HEK293 (cell line): ENCODE results near the gene SUCLA2.

ENCODE experiments used
- BCL11B ChIP-seq: fragments of 450-650 bp; formaldehyde crosslinking; IDR thresholded peaks from 2 replicates; pipeline ENCODE4 v1.5.1; 2016; ENCODE audit warnings: low read depth, missing biosample characterization, missing genetic modification characterization
- YY1 ChIP-seq: fragments of 450-650 bp; formaldehyde crosslinking; IDR thresholded peaks from 2 replicates; pipeline ENCODE4 v1.5.1; 2018; ENCODE audit warnings: missing biosample characterization, missing genetic modification characterization
- ZBTB7A ChIP-seq: fragments of 450-650 bp; formaldehyde crosslinking; IDR thresholded peaks from 2 replicates; pipeline ENCODE4 v1.5.1; 2016; ENCODE audit warnings: low read depth, missing biosample characterization, missing genetic modification characterization
- ZNF10 ChIP-seq: fragments of 450-650 bp; formaldehyde crosslinking; IDR thresholded peaks from 2 replicates; pipeline ENCODE4 v1.5.1; 2017; ENCODE audit warnings: missing biosample characterization, missing genetic modification characterization
- ZNF184 ChIP-seq: fragments of 450-650 bp; IDR thresholded peaks from 2 replicates; pipeline ENCODE4 v1.5.1; 2018; ENCODE audit warnings: missing biosample characterization, mild to moderate bottlenecking, missing genetic modification characterization
- ZNF394 ChIP-seq: fragments of 450-650 bp; formaldehyde crosslinking; IDR thresholded peaks from 2 replicates; pipeline ENCODE4 v1.5.1; 2016; ENCODE audit warnings: missing biosample characterization, missing genetic modification characterization, mild to moderate bottlenecking, moderate library complexity, borderline replicate concordance
- ZNF530 ChIP-seq: fragments of 450-650 bp; formaldehyde crosslinking; IDR thresholded peaks from 2 replicates; pipeline ENCODE4 v1.5.1; 2016; ENCODE audit warnings: low read depth, missing biosample characterization, missing genetic modification characterization
- ZSCAN23 ChIP-seq: fragments of 450-650 bp; formaldehyde crosslinking; IDR thresholded peaks from 2 replicates; pipeline ENCODE4 v1.5.1; 2016; ENCODE audit warnings: missing biosample characterization, missing genetic modification characterization
- TF ChIP-seq, protein P1 (sequence below): fragments of 450-650 bp; formaldehyde crosslinking; IDR thresholded peaks from 2 replicates; pipeline ENCODE4 v1.5.1; 2016; ENCODE audit warnings: missing biosample characterization, missing genetic modification characterization
- TF ChIP-seq, protein P2 (sequence below): fragments of 450-650 bp; formaldehyde crosslinking; IDR thresholded peaks from 2 replicates; pipeline ENCODE4 v1.5.1; 2016; ENCODE audit warnings: missing biosample characterization, missing genetic modification characterization

DNA sequence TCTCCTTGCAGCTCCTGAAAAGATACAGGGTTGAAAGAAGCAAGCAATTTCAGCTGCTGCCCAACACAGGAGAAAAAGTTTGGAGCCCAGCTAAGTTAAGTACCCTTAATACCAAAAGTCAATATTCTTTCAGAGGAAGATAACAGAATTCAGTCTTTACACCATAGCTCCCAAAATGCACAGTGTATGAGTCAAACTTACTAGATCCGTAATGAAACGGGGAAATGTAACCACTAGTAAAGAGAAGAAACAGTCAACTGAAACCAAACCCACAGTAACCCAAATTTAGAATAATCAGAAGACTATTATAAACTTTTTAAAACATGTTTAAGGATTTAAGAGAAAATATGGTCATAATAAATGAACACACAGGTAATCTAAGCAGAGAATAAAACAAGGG, 45.2 kb downstream of the SUCLA2 start:
- TF ChIP-seq BCL11B = no peak
- no peak for TF ChIP-seq ZBTB7A
- TF ChIP-seq, protein P1, sequence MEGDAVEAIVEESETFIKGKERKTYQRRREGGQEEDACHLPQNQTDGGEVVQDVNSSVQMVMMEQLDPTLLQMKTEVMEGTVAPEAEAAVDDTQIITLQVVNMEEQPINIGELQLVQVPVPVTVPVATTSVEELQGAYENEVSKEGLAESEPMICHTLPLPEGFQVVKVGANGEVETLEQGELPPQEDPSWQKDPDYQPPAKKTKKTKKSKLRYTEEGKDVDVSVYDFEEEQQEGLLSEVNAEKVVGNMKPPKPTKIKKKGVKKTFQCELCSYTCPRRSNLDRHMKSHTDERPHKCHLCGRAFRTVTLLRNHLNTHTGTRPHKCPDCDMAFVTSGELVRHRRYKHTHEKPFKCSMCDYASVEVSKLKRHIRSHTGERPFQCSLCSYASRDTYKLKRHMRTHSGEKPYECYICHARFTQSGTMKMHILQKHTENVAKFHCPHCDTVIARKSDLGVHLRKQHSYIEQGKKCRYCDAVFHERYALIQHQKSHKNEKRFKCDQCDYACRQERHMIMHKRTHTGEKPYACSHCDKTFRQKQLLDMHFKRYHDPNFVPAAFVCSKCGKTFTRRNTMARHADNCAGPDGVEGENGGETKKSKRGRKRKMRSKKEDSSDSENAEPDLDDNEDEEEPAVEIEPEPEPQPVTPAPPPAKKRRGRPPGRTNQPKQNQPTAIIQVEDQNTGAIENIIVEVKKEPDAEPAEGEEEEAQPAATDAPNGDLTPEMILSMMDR (tag by site-specific recombination) = no peak
- TF ChIP-seq, protein P2, sequence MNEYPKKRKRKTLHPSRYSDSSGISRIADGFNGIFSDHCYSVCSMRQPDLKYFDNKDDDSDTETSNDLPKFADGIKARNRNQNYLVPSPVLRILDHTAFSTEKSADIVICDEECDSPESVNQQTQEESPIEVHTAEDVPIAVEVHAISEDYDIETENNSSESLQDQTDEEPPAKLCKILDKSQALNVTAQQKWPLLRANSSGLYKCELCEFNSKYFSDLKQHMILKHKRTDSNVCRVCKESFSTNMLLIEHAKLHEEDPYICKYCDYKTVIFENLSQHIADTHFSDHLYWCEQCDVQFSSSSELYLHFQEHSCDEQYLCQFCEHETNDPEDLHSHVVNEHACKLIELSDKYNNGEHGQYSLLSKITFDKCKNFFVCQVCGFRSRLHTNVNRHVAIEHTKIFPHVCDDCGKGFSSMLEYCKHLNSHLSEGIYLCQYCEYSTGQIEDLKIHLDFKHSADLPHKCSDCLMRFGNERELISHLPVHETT (tag by site-specific recombination) = no peak
- TF ChIP-seq ZSCAN23 (tag by site-specific recombination) = no peak
- TF ChIP-seq ZNF530 (tag by site-specific recombination) = no peak
- no peak for TF ChIP-seq ZNF184 (tag by site-specific recombination)
- no peak for TF ChIP-seq ZNF394 (tag by site-specific recombination)
- no peak for TF ChIP-seq YY1 (tag by site-specific recombination)
- no peak for TF ChIP-seq ZNF10 (tag by site-specific recombination)
